Liver (tissue), 9 donors: ENCODE measurements around the gene UHMK1. TPM values are rescaled to one million over a fixed set of nuclear protein-coding genes. Genes with fewer than 3 reads are reported as not detected.

ENCODE experiments used
- DNase-seq: peaks from one replicate; pipeline ENCODE4 v3.0.0-alpha.2; 2017; ENCODE audit warnings: low spot score
- H3K27ac ChIP-seq, 2 donors: one replicate each; pipeline ENCODE4 v1.7.0; 2013; ENCODE audit warnings: inconsistent platforms in 2 of 2, low read length in 2 of 2, control low read depth in 1 of 2, low read depth in 1 of 2, mild to moderate bottlenecking in 1 of 2
- H3K27me3 ChIP-seq, 4 donors: one replicate each; pipeline versions ENCODE4 v1.6.1 to v1.7.0; 2013; ENCODE audit warnings: low read length in 3 of 4, inconsistent platforms in 1 of 4, mild to moderate bottlenecking in 1 of 4, moderate library complexity in 1 of 4; ENCODE audit not compliant: control insufficient read depth in 4 of 4, insufficient read depth in 4 of 4
- H3K36me3 ChIP-seq, 4 donors: one replicate each; pipeline versions ENCODE4 v1.6.1 to v1.7.0; 2013; ENCODE audit warnings: low read length in 3 of 4, mild to moderate bottlenecking in 3 of 4, low read depth in 1 of 4, moderate library complexity in 1 of 4; ENCODE audit not compliant: control insufficient read depth in 4 of 4, insufficient read depth in 3 of 4
- H3K4me1 ChIP-seq, 4 donors: one replicate each; pipeline versions ENCODE4 v1.6.1 to v1.7.0; 2013; ENCODE audit warnings: low read length in 3 of 4, mild to moderate bottlenecking in 3 of 4, moderate library complexity in 1 of 4; ENCODE audit not compliant: control insufficient read depth in 4 of 4, insufficient read depth in 4 of 4
- H3K4me3 ChIP-seq, 3 donors: one replicate each; pipeline versions ENCODE4 v1.6.1 to v1.7.0; 2013; ENCODE audit warnings: low read length in 3 of 3, control low read depth in 1 of 3, low read depth in 1 of 3, mild to moderate bottlenecking in 1 of 3
- H3K9ac ChIP-seq, 2 donors: one replicate each; pipeline ENCODE4 v1.7.0; 2013; ENCODE audit warnings: low read length in 2 of 2, mild to moderate bottlenecking in 2 of 2, moderate library complexity in 2 of 2, control low read depth in 1 of 2, low read depth in 1 of 2
- H3K9me3 ChIP-seq, 4 donors: one replicate each; pipeline versions ENCODE4 v1.6.1 to v1.7.0; 2013; ENCODE audit warnings: low read length in 3 of 4; ENCODE audit not compliant: control insufficient read depth in 4 of 4
- ATF3 ChIP-seq: IDR thresholded peaks from 2 replicates; pipeline ENCODE4 v1.6.1; 2016; ENCODE audit warnings: antibody characterized with exemption
- CTCF ChIP-seq: fragments of 150-350 bp; IDR thresholded peaks from 2 replicates; pipeline ENCODE4 v1.5.1; 2017; ENCODE audit warnings: improper control_type of control experiment, low read depth, low read length; ENCODE audit not compliant: missing input control
- EGR1 ChIP-seq, 2 donors: IDR thresholded peaks; 2 replicates each; pipeline ENCODE4 v1.6.1; 2016 to 2018; ENCODE audit warnings: antibody characterized with exemption in 2 of 2, low read depth in 2 of 2
- FOXA1 ChIP-seq: IDR thresholded peaks from 2 replicates; pipeline ENCODE4 v1.6.1; 2016; ENCODE audit warnings: antibody characterized with exemption
- FOXA2 ChIP-seq: IDR thresholded peaks from 2 replicates; pipeline ENCODE4 v1.6.1; 2016; ENCODE audit warnings: antibody characterized with exemption
- GABPA ChIP-seq, 2 donors: IDR thresholded peaks in 1 of 2; conservative IDR thresholded peaks in 1 of 2; 2 replicates each; pipeline ENCODE4 v1.6.1; 2016; ENCODE audit warnings: antibody characterized with exemption in 2 of 2, mild to moderate bottlenecking in 1 of 2, moderate library complexity in 1 of 2
- HNF4A ChIP-seq, 2 donors: conservative IDR thresholded peaks; 2 replicates each; pipeline ENCODE4 v1.6.1; 2016; ENCODE audit warnings: antibody characterized with exemption in 2 of 2, mild to moderate bottlenecking in 2 of 2
- HNF4G ChIP-seq: IDR thresholded peaks from 2 replicates; pipeline ENCODE4 v1.6.1; 2016; ENCODE audit warnings: antibody characterized with exemption
- JUND ChIP-seq, 2 donors: IDR thresholded peaks; 2 replicates each; pipeline ENCODE4 v1.6.1; 2016; ENCODE audit warnings: antibody characterized with exemption in 2 of 2
- MAX ChIP-seq: IDR thresholded peaks from 2 replicates; pipeline ENCODE4 v1.6.1; 2016; ENCODE audit warnings: antibody characterized with exemption
- NR2F2 ChIP-seq: IDR thresholded peaks from 2 replicates; pipeline ENCODE4 v1.6.1; 2016; ENCODE audit warnings: antibody characterized with exemption
- RAD21 ChIP-seq, 2 donors: IDR thresholded peaks; 2 replicates each; pipeline ENCODE4 v1.6.1; 2016; ENCODE audit warnings: antibody characterized with exemption in 2 of 2, mild to moderate bottlenecking in 2 of 2
- REST ChIP-seq: IDR thresholded peaks from 2 replicates; pipeline ENCODE4 v1.6.1; 2016; ENCODE audit warnings: antibody characterized with exemption, mild to moderate bottlenecking
- RXRA ChIP-seq, 2 donors: IDR thresholded peaks; 2 replicates each; pipeline ENCODE4 v1.6.1; 2017 to 2018; ENCODE audit warnings: antibody characterized with exemption in 2 of 2, mild to moderate bottlenecking in 1 of 2
- SP1 ChIP-seq: IDR thresholded peaks from 2 replicates; pipeline ENCODE4 v1.6.1; 2018; ENCODE audit warnings: antibody characterized with exemption, mild to moderate bottlenecking
- TAF1 ChIP-seq: conservative IDR thresholded peaks from 2 replicates; pipeline ENCODE4 v1.6.1; 2016; ENCODE audit warnings: antibody characterized with exemption, mild to moderate bottlenecking
- YY1 ChIP-seq: IDR thresholded peaks from 2 replicates; pipeline ENCODE4 v1.6.1; 2016; ENCODE audit warnings: antibody characterized with exemption, mild to moderate bottlenecking
- ZBTB33 ChIP-seq: IDR thresholded peaks from 2 replicates; pipeline ENCODE4 v1.6.1; 2016; ENCODE audit warnings: antibody characterized with exemption
- WGBS: extraction: QIAGEN DNeasy Blood & Tissue Kit; methylation state at CpG from one replicate; pipeline ENCODE4 v1.1.7; 2013; 5-methylcytosine and 5-hydroxymethylcytosine counted together
- polyA plus RNA-seq, 2 donors: library from polyadenylated mRNA; stranded (reverse) in 1 of 2; unstranded in 1 of 2; fragments of 200-250 nt in 1 of 2; fragments of >200 nt in 1 of 2; fragmentation: Nextera tagmentation in 1 of 2; extraction: Ambion mirVana in 1 of 2; gene quantifications; one replicate each; pipeline versions ENCODE4 v1.2.1 to v1.2.3, GENCODE V29; 2013 to 2015
- total RNA-seq, 2 donors: library from RNA; depleted of rRNA; stranded (reverse); fragments of >200 nt; gene quantifications; one replicate each; pipeline ENCODE4 v1.2.3, GENCODE V29; 2014
- donor health status: healthy.
- donor health status: healthy.
- donor health status: healthy.
- donor health status: healthy.
- donor health status: healthy.

Gene UHMK1
- total and polyA plus RNA-seq, 4 donors, result 15.8 to 64.3 (median 36.9) TPM

GRCh38 chr1:162552684-162553252 lies 55.1 kb downstream of the UHMK1 start:
- 83% methylated on average over 8 of the region's 8 CpGs for WGBS
- Histone ChIP-seq H3K4me3 (no peak overlapping the region), H3K27ac (no peak overlapping the region), H3K36me3 (no peaks in the 10 kb centered on the region), H3K9ac (no peak overlapping the region), H3K4me1 (peaks cover 1 to 20% (median 12%) of the 10 kb centered on the region in 4 donors), H3K27me3 (no peaks in the 10 kb centered on the region), H3K9me3 (no peaks in the 10 kb centered on the region)
- TF ChIP-seq ZBTB33, result no peak
- no peak for TF ChIP-seq TAF1
- no peak for TF ChIP-seq ATF3
- no peak for TF ChIP-seq CTCF
- no peak for TF ChIP-seq JUND (IDR thresholded peaks at IDR 0.05)
- TF ChIP-seq EGR1 (IDR thresholded peaks at IDR 0.05; ENCODE audit: low read depth in 2 of 2), result no peak
- no peak for TF ChIP-seq NR2F2
- TF ChIP-seq FOXA1, result no peak
- no peak for TF ChIP-seq SP1
- TF ChIP-seq HNF4G, result no peak
- TF ChIP-seq FOXA2, result no peak
- no peak for TF ChIP-seq RAD21 (IDR thresholded peaks at IDR 0.05)
- TF ChIP-seq RXRA (IDR thresholded peaks at IDR 0.05), result no peak
- TF ChIP-seq MAX, result no peak
- no peak for TF ChIP-seq HNF4A (conservative IDR thresholded peaks at IDR 0.05)
- TF ChIP-seq REST, result no peak
- no peak for TF ChIP-seq YY1
- DNase-seq, result no peak

GRCh38 chr1:162554258-162554657 lies 56.6 kb downstream of the UHMK1 start:
- H3K9me3 ChIP-seq, result no peaks in the 10 kb centered on the region
- peaks cover 1 to 20% (median 12%) of the 10 kb centered on the region in 4 donors for H3K4me1 ChIP-seq
- 92% methylated on average over 1 of the region's 1 CpG for WGBS
- no peak for DNase-seq
- no peaks in the 10 kb centered on the region for H3K36me3 ChIP-seq
- H3K9ac ChIP-seq, result no peak overlapping the region
- H3K27ac ChIP-seq, result no peak overlapping the region
- no peak overlapping the region for H3K4me3 ChIP-seq
- H3K27me3 ChIP-seq, result no peaks in the 10 kb centered on the region
- TF ChIP-seq JUND (IDR thresholded peaks at IDR 0.05) (no peak), HNF4A (conservative IDR thresholded peaks at IDR 0.05) (no peak), TAF1 (no peak), RXRA (IDR thresholded peaks at IDR 0.05) (no peak), CTCF (no peak), MAX (no peak), SP1 (no peak), GABPA (IDR thresholded peaks at IDR 0.05 in 1 of 2, conservative IDR thresholded peaks at IDR 0.05 in 1 of 2) (no peak), FOXA1 (no peak), REST (no peak)
